SK-N-MC (cell line): ENCODE measurements around the gene FLRT1.

ENCODE experiments used
- EZH2 ChIP-seq: fragments of 200-600 bp; sonication (generic); IDR thresholded peaks from one replicate; pipeline ENCODE4 v1.6.1; 2017; ENCODE audit warnings: antibody characterized with exemption
- POLR2AphosphoS5 ChIP-seq: IDR thresholded peaks from 2 replicates; pipeline ENCODE4 v1.6.1; 2012; ENCODE audit warnings: mild to moderate bottlenecking, low read depth, low read length, borderline replicate concordance

GRCh38 chr11:64053699-64054098, 18.0 kb downstream of the FLRT1 start:
- TF ChIP-seq POLR2AphosphoS5 (no peak), EZH2 (no peak)
